Breast epithelium (tissue), 4 donors: ENCODE data around the gene PPIB. TPM values are rescaled to one million over a fixed set of nuclear protein-coding genes. Genes with fewer than 3 reads are reported as not detected.

Experiments
- DNase-seq, 2 donors: peaks; one replicate each; pipeline ENCODE4 v3.0.0-alpha.2; 2019; ENCODE audit warnings: low spot score in 2 of 2
- H3K27ac ChIP-seq, 2 donors: fragments of 200-600 bp; sonication (generic) in 1 of 2; one replicate each; pipeline ENCODE4 v1.5.1; 2016 to 2019; ENCODE audit warnings: mild to moderate bottlenecking in 1 of 2
- H3K27me3 ChIP-seq, 2 donors: fragments of 200-600 bp; sonication (generic) in 1 of 2; one replicate each; pipeline versions ENCODE4 v1.5.1 to v1.6.0; 2017 to 2019; ENCODE audit warnings: control low read depth in 1 of 2, mild to moderate bottlenecking in 1 of 2
- H3K36me3 ChIP-seq: fragments of 200-600 bp; one replicate; pipeline ENCODE4 v1.5.1; 2019
- H3K4me1 ChIP-seq, 2 donors: fragments of 200-600 bp; sonication (generic); one replicate each; pipeline ENCODE4 v1.5.1; 2016 to 2019; ENCODE audit warnings: control low read depth in 1 of 2
- H3K4me3 ChIP-seq, 3 donors: fragments of 200-600 bp; sonication (generic); 1 replicate in 2 of 3; 2 replicates in 1 of 3; pipeline ENCODE4 v1.5.1; 2016 to 2019; ENCODE audit warnings: mild to moderate bottlenecking in 3 of 3, moderate library complexity in 2 of 3
- H3K9me3 ChIP-seq, 2 donors: fragments of 200-600 bp; sonication (generic) in 1 of 2; one replicate each; pipeline ENCODE4 v1.5.1; 2016 to 2019; ENCODE audit warnings: control low read depth in 1 of 2
- CTCF ChIP-seq, 3 donors: fragments of 450-650 bp; IDR thresholded peaks; one replicate each; pipeline ENCODE4 v1.5.1; 2016 to 2017; ENCODE audit warnings: antibody characterized with exemption in 3 of 3, mild to moderate bottlenecking in 3 of 3, moderate library complexity in 3 of 3
- POLR2A ChIP-seq: fragments of 450-650 bp; IDR thresholded peaks from one replicate; pipeline ENCODE4 v1.6.1; 2016; ENCODE audit warnings: antibody characterized with exemption, mild to moderate bottlenecking, moderate library complexity
- POLR2AphosphoS5 ChIP-seq, 3 donors: sonication (generic); formaldehyde crosslinking; IDR thresholded peaks; one replicate each; pipeline ENCODE4 v1.6.1; 2017; ENCODE audit warnings: antibody characterized with exemption in 3 of 3
- intact Hi-C: fragments of 100-400 bp; cut with DNase I; formaldehyde crosslinking; loops from one replicate; pipeline ENCODE4 v1.15.1; 2023; ENCODE audit warnings: low total_unique reads
- total RNA-seq, 3 donors: library from RNA; depleted of rRNA; stranded (reverse); fragments of >200 nt; gene quantifications; one replicate each; pipeline ENCODE4 v1.1.0, GENCODE V29; 2016

PPIB gene
- total RNA-seq, 3 donors from 2014 or later: 239 to 331 (median 312) TPM

- H3K36me3 ChIP-seq: no peaks in the 10 kb centered on the region
- peaks cover 0 to 4% of the 10 kb centered on the region in 2 donors for H3K27me3 ChIP-seq
- intact Hi-C loops: no loop called here
- no peak overlapping the region for H3K27ac ChIP-seq
- no peak overlapping the region for H3K4me3 ChIP-seq
- TF ChIP-seq POLR2A (no peak), CTCF (IDR thresholded peaks at IDR 0.05) (no peak), POLR2AphosphoS5 (IDR thresholded peaks at IDR 0.05) (no peak)
- peaks cover 0 to 5% of the 10 kb centered on the region in 2 donors for H3K4me1 ChIP-seq
- no peak for DNase-seq
- H3K9me3 ChIP-seq: no peaks in the 10 kb centered on the region
These were observed 14.2 kb downstream of the PPIB start for GRCh38 chr15:64148581-64148980.

GRCh38 chr15:64148168-64148567 lies 14.7 kb downstream of the PPIB start:
- H3K36me3 ChIP-seq: no peaks in the 10 kb centered on the region
- TF ChIP-seq POLR2A (no peak), POLR2AphosphoS5 (IDR thresholded peaks at IDR 0.05) (no peak), CTCF (IDR thresholded peaks at IDR 0.05) (no peak)
- H3K27ac ChIP-seq: no peak overlapping the region
- no peak for DNase-seq
- H3K27me3 ChIP-seq: peaks cover 0 to 4% of the 10 kb centered on the region in 2 donors
- intact Hi-C loops: no loop called here
- H3K4me1 ChIP-seq: peaks cover 0 to 5% of the 10 kb centered on the region in 2 donors
- no peak overlapping the region for H3K4me3 ChIP-seq
- H3K9me3 ChIP-seq: no peaks in the 10 kb centered on the region

- Histone ChIP-seq H3K27me3 (peaks cover 0 to 4% of the 10 kb centered on the region in 2 donors), H3K4me3 (no peak overlapping the region), H3K9me3 (no peaks in the 10 kb centered on the region), H3K36me3 (no peaks in the 10 kb centered on the region), H3K27ac (no peak overlapping the region), H3K4me1 (peaks cover 0 to 2% of the 10 kb centered on the region in 2 donors)
- intact Hi-C loops: no loop called here
- TF ChIP-seq POLR2AphosphoS5 (IDR thresholded peaks at IDR 0.05) (no peak), CTCF (IDR thresholded peaks at IDR 0.05) (no peak), POLR2A (no peak)
- no peak for DNase-seq
These were observed 15.7 kb downstream of the PPIB start for GRCh38 chr15:64146885-64147681.

- intact Hi-C loops: no loop called here
- no peaks in the 10 kb centered on the region for H3K27me3 ChIP-seq
- no peak for TF ChIP-seq CTCF (IDR thresholded peaks at IDR 0.05)
- no peak for TF ChIP-seq POLR2A
- no peak for TF ChIP-seq POLR2AphosphoS5 (IDR thresholded peaks at IDR 0.05)
- DNase-seq: no peak
- H3K27ac ChIP-seq: no peak overlapping the region
- no peaks in the 10 kb centered on the region for H3K9me3 ChIP-seq
- H3K4me1 ChIP-seq: no peaks in the 10 kb centered on the region
- no peaks in the 10 kb centered on the region for H3K36me3 ChIP-seq
- no peak overlapping the region for H3K4me3 ChIP-seq
These were observed 16.3 kb downstream of the PPIB start for GRCh38 chr15:64146520-64146884.

GRCh38 chr15:64146041-64146440 lies 16.8 kb downstream of the PPIB start:
- DNase-seq: no peak
- Histone ChIP-seq H3K9me3 (no peaks in the 10 kb centered on the region), H3K4me3 (no peak overlapping the region), H3K4me1 (no peaks in the 10 kb centered on the region), H3K36me3 (no peaks in the 10 kb centered on the region), H3K27me3 (no peaks in the 10 kb centered on the region), H3K27ac (no peak overlapping the region)
- TF ChIP-seq POLR2A: no peak
- no peak for TF ChIP-seq CTCF (IDR thresholded peaks at IDR 0.05)
- TF ChIP-seq POLR2AphosphoS5 (IDR thresholded peaks at IDR 0.05): no peak
- intact Hi-C loops: no loop called here
